HEK293 (cell line): ENCODE data around the gene PSTPIP2.

ENCODE experiments used
- CTCF ChIA-PET: fragments of 350-600 bp; formaldehyde crosslinking; extraction: SDS; loops from one replicate; lab custom pipeline; 2021; ENCODE audit warnings: antibody characterized with exemption; lab: Yijun Ruan, JAX
- POLR2A ChIA-PET: fragments of 300-600 bp; formaldehyde crosslinking; extraction: SDS; loops from one replicate; lab custom pipeline; 2020; ENCODE audit warnings: antibody characterized with exemption, inconsistent platforms; lab: Yijun Ruan, JAX
- H3K27ac ChIP-seq: fragments of 200-500 bp; sonication (Bioruptor generic); 2 replicates; pipeline ENCODE4 v1.5.1; 2014; ENCODE audit warnings: low read depth, low read length, control low read depth, inconsistent platforms; ENCODE audit errors: extremely low read depth
- H3K36me3 ChIP-seq, 2 experiments: fragments of 200-500 bp in 1 of 2; sonication (Bioruptor generic) in 1 of 2; 1 replicate in 1 of 2; 2 replicates in 1 of 2; pipeline ENCODE4 v1.5.1; 2014 to 2017; ENCODE audit warnings: inconsistent platforms in 2 of 2, low read length in 2 of 2; ENCODE audit not compliant: control insufficient read depth in 2 of 2, insufficient read depth in 1 of 2
- H3K4me1 ChIP-seq: fragments of 200-500 bp; sonication (Bioruptor generic); 2 replicates; pipeline ENCODE4 v1.5.1; 2014; ENCODE audit warnings: mild to moderate bottlenecking, low read length, inconsistent platforms; ENCODE audit not compliant: control insufficient read depth, insufficient read depth
- H3K4me3 ChIP-seq: 2 replicates; pipeline ENCODE4 v1.5.1; 2011; ENCODE audit warnings: low read depth, mild to moderate bottlenecking, control low read depth, low read length, moderate library complexity
- H3K9me3 ChIP-seq: fragments of 200-500 bp; sonication (Bioruptor generic); 2 replicates; pipeline ENCODE4 v1.5.1; 2014; ENCODE audit warnings: low read depth, low read length, inconsistent platforms; ENCODE audit not compliant: control insufficient read depth, insufficient read depth
- GLIS2 ChIP-seq: fragments of 450-650 bp; formaldehyde crosslinking; IDR thresholded peaks from 2 replicates; pipeline ENCODE4 v1.5.1; 2016; ENCODE audit warnings: missing biosample characterization, missing genetic modification characterization
- HIC1 ChIP-seq: fragments of 450-650 bp; formaldehyde crosslinking; IDR thresholded peaks from 2 replicates; pipeline ENCODE4 v1.5.1; 2016; ENCODE audit warnings: missing biosample characterization, missing genetic modification characterization
- PRDM1 ChIP-seq: fragments of 450-650 bp; formaldehyde crosslinking; IDR thresholded peaks from 2 replicates; pipeline ENCODE4; 2016; ENCODE audit warnings: missing biosample characterization, missing genetic modification characterization
- PRDM6 ChIP-seq: fragments of 450-650 bp; formaldehyde crosslinking; IDR thresholded peaks from 2 replicates; pipeline ENCODE4 v1.5.1; 2017; ENCODE audit warnings: missing biosample characterization, missing genetic modification characterization
- SETDB1 ChIP-seq: IDR thresholded peaks from one replicate; pipeline ENCODE4 v1.6.1; 2017; ENCODE audit warnings: mild to moderate bottlenecking, low read length, moderate library complexity, mixed read lengths; ENCODE audit not compliant: insufficient read length
- YY2 ChIP-seq: fragments of 450-650 bp; formaldehyde crosslinking; IDR thresholded peaks from 2 replicates; pipeline ENCODE4 v1.5.1; 2016; ENCODE audit warnings: missing biosample characterization, missing genetic modification characterization
- ZFP3 ChIP-seq: fragments of 450-650 bp; formaldehyde crosslinking; IDR thresholded peaks from 2 replicates; pipeline ENCODE4 v1.5.1; 2016; ENCODE audit warnings: low read depth, missing biosample characterization, missing genetic modification characterization
- ZNF140 ChIP-seq: fragments of 450-650 bp; formaldehyde crosslinking; IDR thresholded peaks from 2 replicates; pipeline ENCODE4 v1.5.1; 2016; ENCODE audit warnings: missing biosample characterization, missing genetic modification characterization
- ZNF146 ChIP-seq: fragments of 450-650 bp; formaldehyde crosslinking; IDR thresholded peaks from 2 replicates; pipeline ENCODE4 v1.5.1; 2016; ENCODE audit warnings: missing biosample characterization, missing genetic modification characterization
- ZNF2 ChIP-seq: fragments of 450-650 bp; formaldehyde crosslinking; IDR thresholded peaks from 2 replicates; pipeline ENCODE4 v1.5.1; 2016; ENCODE audit warnings: missing biosample characterization, missing genetic modification characterization
- ZNF214 ChIP-seq: fragments of 450-650 bp; formaldehyde crosslinking; IDR thresholded peaks from 2 replicates; pipeline ENCODE4 v1.5.1; 2017; ENCODE audit warnings: missing biosample characterization, mild to moderate bottlenecking, missing genetic modification characterization, borderline replicate concordance
- ZNF341 ChIP-seq: fragments of 450-650 bp; formaldehyde crosslinking; IDR thresholded peaks from 2 replicates; pipeline ENCODE4; 2016; ENCODE audit warnings: low read depth, missing biosample characterization, missing genetic modification characterization
- ZNF354C ChIP-seq: fragments of 450-650 bp; formaldehyde crosslinking; IDR thresholded peaks from 2 replicates; pipeline ENCODE4 v1.5.1; 2016; ENCODE audit warnings: missing biosample characterization, missing genetic modification characterization, low read depth, borderline replicate concordance
- ZNF423 ChIP-seq: fragments of 450-650 bp; formaldehyde crosslinking; IDR thresholded peaks from 2 replicates; pipeline ENCODE4 v1.5.1; 2016; ENCODE audit warnings: missing biosample characterization, missing genetic modification characterization
- ZNF433 ChIP-seq: fragments of 450-650 bp; formaldehyde crosslinking; IDR thresholded peaks from 2 replicates; pipeline ENCODE4 v1.5.1; 2016; ENCODE audit warnings: missing biosample characterization, missing genetic modification characterization, low read depth
- ZNF518A ChIP-seq: fragments of 450-650 bp; formaldehyde crosslinking; conservative IDR thresholded peaks from 2 replicates; pipeline ENCODE4 v1.5.1; 2016; ENCODE audit warnings: low read depth, missing biosample characterization, missing genetic modification characterization
- ZNF529 ChIP-seq: fragments of 450-650 bp; formaldehyde crosslinking; IDR thresholded peaks from 2 replicates; pipeline ENCODE4 v1.5.1; 2017; ENCODE audit warnings: missing genetic modification characterization, missing biosample characterization; ENCODE audit not compliant: insufficient replicate concordance
- ZNF560 ChIP-seq: fragments of 450-650 bp; formaldehyde crosslinking; IDR thresholded peaks from 2 replicates; pipeline ENCODE4 v1.5.1; 2017; ENCODE audit warnings: missing biosample characterization, missing genetic modification characterization, borderline replicate concordance
- ZNF610 ChIP-seq: fragments of 450-650 bp; formaldehyde crosslinking; IDR thresholded peaks from 2 replicates; pipeline ENCODE4 v1.5.1; 2016; ENCODE audit warnings: missing biosample characterization, missing genetic modification characterization, borderline replicate concordance
- ZNF621 ChIP-seq: fragments of 450-650 bp; formaldehyde crosslinking; IDR thresholded peaks from 2 replicates; pipeline ENCODE4 v1.5.1; 2017; ENCODE audit warnings: missing biosample characterization, missing genetic modification characterization
- ZNF629 ChIP-seq: fragments of 450-650 bp; formaldehyde crosslinking; IDR thresholded peaks from 2 replicates; pipeline ENCODE4 v1.5.1; 2017; ENCODE audit warnings: missing biosample characterization, missing genetic modification characterization
- ZNF639 ChIP-seq: fragments of 450-650 bp; formaldehyde crosslinking; IDR thresholded peaks from 2 replicates; pipeline ENCODE4 v1.5.1; 2016; ENCODE audit warnings: missing biosample characterization, missing genetic modification characterization
- ZNF837 ChIP-seq: fragments of 450-650 bp; formaldehyde crosslinking; IDR thresholded peaks from 2 replicates; pipeline ENCODE4 v1.5.1; 2016; ENCODE audit warnings: missing biosample characterization, missing genetic modification characterization
- ZNF843 ChIP-seq: fragments of 450-650 bp; formaldehyde crosslinking; IDR thresholded peaks from 2 replicates; pipeline ENCODE4 v1.5.1; 2016; ENCODE audit warnings: missing biosample characterization, missing genetic modification characterization
- ZSCAN16 ChIP-seq: fragments of 450-650 bp; formaldehyde crosslinking; IDR thresholded peaks from 2 replicates; pipeline ENCODE4 v1.5.1; 2016; ENCODE audit warnings: missing biosample characterization, missing genetic modification characterization

PSTPIP2 gene

GRCh38 chr18:46002934-46003333, 69.1 kb downstream of the PSTPIP2 start (continued):
- no peak for TF ChIP-seq ZNF639 (tag by site-specific recombination)
- TF ChIP-seq ZNF433: no peak
- TF ChIP-seq ZNF560 (tag by site-specific recombination): no peak
- TF ChIP-seq ZNF837 (tag by site-specific recombination): no peak
- TF ChIP-seq ZNF214: no peak
- TF ChIP-seq ZNF354C (tag by site-specific recombination): no peak
- TF ChIP-seq ZNF529 (tag by site-specific recombination): no peak
- TF ChIP-seq GLIS2 (tag by site-specific recombination): no peak
- TF ChIP-seq, all 188 proteins: peak for 0

- H3K4me3 ChIP-seq: no peak overlapping the region
- H3K4me1 ChIP-seq: no peaks in the 10 kb centered on the region
- ChIA-PET POLR2A (no interaction called here), CTCF (interaction anchor here (0.9 to 1.7 kb wide), 3 partner anchors 8 to 72 kb away, joined by 4 to 8 read pairs (median 6); no protein-coding TSS in a partner anchor)
- no peaks in the 10 kb centered on the region for H3K9me3 ChIP-seq
- TF ChIP-seq PRDM1 (tag by site-specific recombination) (peak; percentile 63; the same call in 1 of the 2 replicates), ZNF843 (no peak)
- H3K36me3 ChIP-seq: no peaks in the 10 kb centered on the region; a peak in 1 of 3 replicates
- H3K27ac ChIP-seq: no peak overlapping the region
Observed at GRCh38 chr18:46001892-46002291, 70.2 kb downstream of the PSTPIP2 start.

GRCh38 chr18:46001074-46001473, 71.0 kb downstream of the PSTPIP2 start:
- no peaks in the 10 kb centered on the region for H3K4me1 ChIP-seq
- TF ChIP-seq SETDB1 (no peak), ZNF341 (tag by site-specific recombination) (no peak), ZNF518A (no peak), ZNF146 (no peak), ZNF423 (no peak), ZFP3 (tag by site-specific recombination) (no peak), ZNF610 (tag by site-specific recombination) (no peak), ZNF2 (tag by site-specific recombination) (no peak), ZNF629 (tag by site-specific recombination) (no peak), ZNF140 (tag by site-specific recombination) (no peak), ZSCAN16 (no peak), PRDM6 (tag by site-specific recombination) (no peak), YY2 (no peak), ZNF621 (tag by site-specific recombination) (no peak), HIC1 (tag by site-specific recombination) (no peak)

More at GRCh38 chr18:46001074-46001473, 71.0 kb downstream of the PSTPIP2 start:
- H3K36me3 ChIP-seq: no peaks in the 10 kb centered on the region; a peak in 1 of 3 replicates
- POLR2A ChIA-PET: no interaction called here
- no peak overlapping the region for H3K4me3 ChIP-seq
- CTCF ChIA-PET: no interaction called here
- H3K9me3 ChIP-seq: no peaks in the 10 kb centered on the region
- H3K27ac ChIP-seq: no peak overlapping the region
